ENCODE data around the gene TOMM40.

GRCh38 chr19:44855606-44856005, 35.4 kb upstream of the TOMM40 start:
- TF ChIP-seq CTCF (conservative IDR thresholded peaks at IDR 0.05; ENCODE audit: low read length) (no peak), EZH2phosphoT487 (IDR thresholded peaks at IDR 0.05; ENCODE audit: borderline replicate concordance, low read depth, low read length) (no peak)

Measured in OCI-LY7 (cell line).